Stimulated activated naive CD8-positive, alpha-beta T cell treated with anti-CD3 and anti-CD28 coated beads, Interleukin-15, Interleukin-2, amounts not matched to agents 100 U/mL and 50 U/mL, for 24 hours (primary cell): ENCODE data around the gene FAM187B.
A peak's percentile ranks its signal among the peaks of the same experiment; 100 is the strongest.
"Not testable (repeated sequence)": the region's sequence is repeated elsewhere in the genome, so short reads cannot be mapped to it uniquely, and the experiment has no call there.

Experiments
- ATAC-seq: fragments of 150-1000 bp; cut with Tn5 transposase; one replicate; pipeline ENCODE4 v1.10.0; 2021
- DNase-seq: peaks from one replicate; pipeline ENCODE4 v3.0.0; 2021

Gene FAM187B

GRCh38 chr19:35236638-35237400, 8.3 kb upstream of the FAM187B start:
- DNase-seq = peak; percentile 8
- no peak for ATAC-seq

GRCh38 chr19:35232912-35233311, 4.4 kb upstream of the FAM187B start:
- no peak for ATAC-seq
- DNase-seq = no peak

GRCh38 chr19:35231956-35232645, 3.6 kb upstream of the FAM187B start:
- DNase-seq (peak; percentile 1), ATAC-seq (no peak)

GRCh38 chr19:35229601-35230000, 1.1 kb upstream of the FAM187B start:
- ATAC-seq = no peak
- peak; percentile 0 for DNase-seq

- DNase-seq = peak; percentile 1
Observed at GRCh38 chr19:35226748-35227147, 1.8 kb downstream of the FAM187B start.

GRCh38 chr19:35225951-35226350, 2.6 kb downstream of the FAM187B start:
- no peak for ATAC-seq
- peak; percentile 0 for DNase-seq

More at GRCh38 chr19:35226748-35227147, 1.8 kb downstream of the FAM187B start:
- no peak for ATAC-seq

- peak; percentile 2 for DNase-seq
- ATAC-seq = no peak
Observed at GRCh38 chr19:35224681-35225571, 3.6 kb downstream of the FAM187B start.

- ATAC-seq = no peak
- peak; percentile 0 for DNase-seq
Observed at GRCh38 chr19:35223862-35224505, 4.6 kb downstream of the FAM187B start.

GRCh38 chr19:35223084-35223790, 5.3 kb downstream of the FAM187B start:
- ATAC-seq = no peak
- DNase-seq = peak; percentile 2

- DNase-seq (peak; percentile 1), ATAC-seq (no peak)
Observed at GRCh38 chr19:35222373-35223015, 6.0 kb downstream of the FAM187B start.

- ATAC-seq, DNase-seq: not testable (repeated sequence)
Observed at GRCh38 chr19:35220973-35221590, 7.5 kb downstream of the FAM187B start.

GRCh38 chr19:35220315-35220921, 8.1 kb downstream of the FAM187B start:
- peak; percentile 2 for DNase-seq
- no peak for ATAC-seq

- ATAC-seq = no peak
- DNase-seq = no peak
Observed at GRCh38 chr19:35219008-35219407, 9.5 kb downstream of the FAM187B start.

GRCh38 chr19:35217649-35217990, 10.9 kb downstream of the FAM187B start:
- DNase-seq (no peak), ATAC-seq (no peak)

GRCh38 chr19:35216833-35217648, 11.5 kb downstream of the FAM187B start:
- ATAC-seq (no peak), DNase-seq (peak; percentile 53)

- ATAC-seq = no peak
- DNase-seq = no peak
Observed at GRCh38 chr19:35216016-35216832, 12.3 kb downstream of the FAM187B start.

- DNase-seq (no peak), ATAC-seq (no peak)
Observed at GRCh38 chr19:35214766-35215422, 13.6 kb downstream of the FAM187B start.
